Fibroblast of mammary gland (primary cell): ENCODE data around the gene ASIC5.

Experiments
- DNase-seq: peaks from one replicate; pipeline ENCODE4 v3.0.0-alpha.2; 2010; ENCODE audit warnings: low read depth
- H3K4me3 ChIP-seq: 2 replicates; pipeline ENCODE4 v1.5.1; 2011; ENCODE audit warnings: low read depth, mild to moderate bottlenecking, low read length, moderate library complexity; ENCODE audit not compliant: control insufficient read depth
- CTCF ChIP-seq: conservative IDR thresholded peaks from 2 replicates; pipeline ENCODE4 v1.5.1; 2011; ENCODE audit warnings: low read depth, low read length, inconsistent platforms; ENCODE audit not compliant: control insufficient read depth, insufficient read depth

ASIC5 gene

GRCh38 chr4:155866177-155866576 lies at the start of gene ASIC5:
TSS of gene ASIC5 (minus strand) at chr4:155866277. CDS start at chr4:155866226, 51 bp downstream.
- no peak for TF ChIP-seq CTCF
- H3K4me3 ChIP-seq, result no peak within 1 kb of the TSS
- DNase-seq, result no peak

GRCh38 chr4:155914782-155915181 lies 48.7 kb upstream of the ASIC5 start:
- no peak overlapping the region for H3K4me3 ChIP-seq
- no peak for DNase-seq
- no peak for TF ChIP-seq CTCF

- TF ChIP-seq CTCF, result no peak
- no peak for DNase-seq
- H3K4me3 ChIP-seq, result no peak overlapping the region
These were observed 45.8 kb upstream of the ASIC5 start for GRCh38 chr4:155911905-155912304.

GRCh38 chr4:155909615-155910226 lies 43.6 kb upstream of the ASIC5 start:
- no peak overlapping the region for H3K4me3 ChIP-seq
- DNase-seq, result no peak
- no peak for TF ChIP-seq CTCF

GRCh38 chr4:155908187-155909139 lies 42.4 kb upstream of the ASIC5 start:
- H3K4me3 ChIP-seq, result no peak overlapping the region
- TF ChIP-seq CTCF, result no peak
- no peak for DNase-seq

- TF ChIP-seq CTCF, result no peak
These were observed 41.5 kb upstream of the ASIC5 start for GRCh38 chr4:155907556-155907955.

More at GRCh38 chr4:155907556-155907955, 41.5 kb upstream of the ASIC5 start:
- DNase-seq, result no peak
- H3K4me3 ChIP-seq, result no peak overlapping the region
